ENCODE results near the gene PPFIA2. TPM values are rescaled to one million over a fixed set of nuclear protein-coding genes. Genes with fewer than 3 reads are reported as not detected.

PPFIA2 gene
- total RNA-seq, 1 donor from 2014 or later: 152 TPM

DNA sequence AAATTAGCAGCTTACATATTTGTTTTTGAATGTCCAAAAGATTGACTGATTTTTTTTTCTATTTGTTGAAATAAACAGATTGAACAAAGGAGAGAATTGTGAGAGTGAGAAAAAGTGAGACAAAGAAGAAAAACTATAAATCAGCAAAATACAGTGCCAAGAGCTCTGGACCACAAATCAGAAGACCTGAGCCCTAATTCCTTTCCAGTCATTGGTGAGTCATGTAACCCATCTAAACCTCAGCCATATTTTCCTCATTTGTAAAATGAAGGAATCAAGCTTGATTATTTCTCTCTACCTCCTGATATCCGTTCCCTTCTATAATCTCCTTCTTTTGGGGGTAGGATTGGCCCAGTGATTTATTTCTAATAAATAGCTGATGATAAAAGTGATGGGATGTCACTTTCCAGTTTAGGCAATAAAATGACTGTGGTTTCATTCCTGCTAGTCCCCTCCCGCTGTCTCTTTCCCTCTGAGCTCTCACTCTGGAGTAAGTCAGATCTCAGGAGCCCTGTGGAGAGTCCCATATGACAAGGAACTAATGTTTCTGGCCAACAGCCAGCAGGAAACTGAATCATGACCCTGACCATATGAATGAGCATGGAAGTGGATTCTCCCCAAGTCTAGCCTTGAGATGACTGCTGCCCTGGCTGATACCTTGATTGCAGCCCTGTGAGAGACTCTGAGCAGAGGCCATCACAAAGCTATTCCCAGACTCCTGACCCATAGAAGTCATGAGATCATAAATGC, 462.4 kb downstream of the PPFIA2 start:
- DNase-seq (ENCODE audit: low spot score in 2 of 2): no peak
- FAIRE-seq: no peak

DNA sequence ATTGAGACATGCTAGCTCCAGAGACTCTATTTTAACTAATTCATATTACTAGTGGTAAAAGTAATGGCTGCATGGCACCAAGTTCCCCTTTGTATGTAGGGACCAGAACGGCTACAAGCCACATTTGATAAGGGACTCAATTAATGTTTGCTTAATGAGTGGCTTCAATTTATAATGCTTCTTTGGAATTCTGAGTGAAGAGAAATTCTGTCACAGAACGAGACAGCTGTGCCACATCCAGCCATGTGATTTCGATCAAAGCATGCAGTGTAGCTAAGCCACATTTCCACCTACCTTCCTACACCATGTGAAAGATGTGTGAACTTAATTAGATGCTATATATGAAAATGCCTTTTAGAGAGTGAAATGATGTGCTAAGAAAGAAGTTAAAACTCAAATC, 463.9 kb downstream of the PPFIA2 start:
- DNase-seq (ENCODE audit: low spot score in 2 of 2) (no peak), FAIRE-seq (no peak)

DNA sequence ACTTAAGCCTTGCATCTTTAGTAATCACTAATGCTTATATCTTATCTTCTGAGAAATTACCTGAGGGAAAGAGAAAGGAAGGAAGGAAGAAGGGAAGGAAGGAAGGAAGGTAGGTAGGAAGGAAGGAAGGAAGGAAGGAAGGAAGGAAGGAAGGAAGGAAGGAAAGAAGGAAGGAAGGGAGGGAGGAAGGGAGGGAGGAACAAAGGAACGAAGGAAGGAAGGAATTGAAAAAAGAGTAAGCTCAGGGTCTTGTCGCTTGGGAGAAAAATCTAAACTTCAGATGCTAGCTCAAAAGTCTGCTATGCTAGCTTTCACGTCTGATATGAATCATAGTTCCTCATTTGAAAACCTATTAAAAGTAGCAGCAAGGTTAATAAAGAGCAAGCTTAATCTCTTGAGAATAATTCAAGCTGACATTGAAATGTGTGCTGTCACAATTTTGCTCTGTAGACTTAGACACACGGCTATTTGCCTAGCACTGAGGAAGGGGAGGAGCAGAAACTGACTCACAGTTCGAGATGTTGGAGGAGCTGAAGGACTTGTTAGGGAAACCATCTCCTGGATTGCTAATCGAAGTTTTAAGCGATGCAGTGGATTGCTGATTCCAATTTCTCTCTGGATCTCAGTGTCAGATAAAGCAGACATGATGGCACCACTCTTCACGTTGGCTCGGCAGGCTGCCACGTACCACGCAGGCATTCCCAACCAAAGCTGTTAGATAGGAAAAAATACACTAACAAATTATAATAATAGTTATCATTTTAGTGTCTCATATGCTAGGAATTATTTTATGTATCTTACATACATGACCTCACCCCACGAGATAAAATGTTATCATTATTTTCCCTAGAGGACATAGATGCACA, 464.6 kb downstream of the PPFIA2 start:
- no peak for FAIRE-seq
- no peak for DNase-seq (ENCODE audit: low spot score in 2 of 2)

DNA sequence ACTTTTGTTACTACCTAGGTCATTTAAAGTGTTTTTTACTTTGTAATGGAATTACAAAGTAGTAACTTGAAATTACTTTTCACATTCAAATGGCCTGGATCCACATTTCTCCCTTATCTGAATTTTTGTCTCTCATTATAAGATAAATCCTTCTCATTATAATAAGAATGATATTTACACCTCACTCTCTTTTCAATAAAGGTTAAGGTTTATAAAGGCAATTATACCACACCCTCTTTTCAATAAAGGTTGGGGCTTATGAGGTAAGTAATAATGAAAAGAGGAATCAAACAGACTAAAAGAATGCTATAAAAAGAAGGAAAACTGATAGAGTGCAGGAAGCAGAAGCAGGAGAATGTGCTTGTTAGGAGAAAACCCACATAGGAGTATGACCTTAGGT, 470.5 kb downstream of the PPFIA2 start:
- FAIRE-seq (no peak), DNase-seq (ENCODE audit: low spot score in 2 of 2) (no peak)

DNA sequence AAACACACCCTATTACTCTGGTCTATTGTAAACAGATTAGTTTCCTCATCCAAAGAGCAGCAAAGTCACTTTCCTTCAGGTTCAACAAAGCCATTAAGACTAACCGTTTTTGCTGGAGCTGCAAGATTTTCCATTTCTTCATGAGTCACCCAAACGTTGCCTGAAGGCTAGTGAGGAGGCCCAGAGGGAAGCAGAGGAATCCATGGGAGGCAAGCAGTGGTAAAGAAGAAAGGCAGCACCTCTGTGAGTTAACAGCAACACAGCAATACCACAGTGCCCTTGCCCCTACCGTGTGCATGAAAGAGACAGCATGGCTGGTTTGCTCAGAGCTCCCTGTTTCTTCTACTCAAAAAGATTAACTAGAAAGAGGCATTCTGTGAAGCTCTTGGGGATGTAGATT, 475.0 kb downstream of the PPFIA2 start:
- DNase-seq (ENCODE audit: low spot score in 2 of 2): no peak
- no peak for FAIRE-seq

DNA sequence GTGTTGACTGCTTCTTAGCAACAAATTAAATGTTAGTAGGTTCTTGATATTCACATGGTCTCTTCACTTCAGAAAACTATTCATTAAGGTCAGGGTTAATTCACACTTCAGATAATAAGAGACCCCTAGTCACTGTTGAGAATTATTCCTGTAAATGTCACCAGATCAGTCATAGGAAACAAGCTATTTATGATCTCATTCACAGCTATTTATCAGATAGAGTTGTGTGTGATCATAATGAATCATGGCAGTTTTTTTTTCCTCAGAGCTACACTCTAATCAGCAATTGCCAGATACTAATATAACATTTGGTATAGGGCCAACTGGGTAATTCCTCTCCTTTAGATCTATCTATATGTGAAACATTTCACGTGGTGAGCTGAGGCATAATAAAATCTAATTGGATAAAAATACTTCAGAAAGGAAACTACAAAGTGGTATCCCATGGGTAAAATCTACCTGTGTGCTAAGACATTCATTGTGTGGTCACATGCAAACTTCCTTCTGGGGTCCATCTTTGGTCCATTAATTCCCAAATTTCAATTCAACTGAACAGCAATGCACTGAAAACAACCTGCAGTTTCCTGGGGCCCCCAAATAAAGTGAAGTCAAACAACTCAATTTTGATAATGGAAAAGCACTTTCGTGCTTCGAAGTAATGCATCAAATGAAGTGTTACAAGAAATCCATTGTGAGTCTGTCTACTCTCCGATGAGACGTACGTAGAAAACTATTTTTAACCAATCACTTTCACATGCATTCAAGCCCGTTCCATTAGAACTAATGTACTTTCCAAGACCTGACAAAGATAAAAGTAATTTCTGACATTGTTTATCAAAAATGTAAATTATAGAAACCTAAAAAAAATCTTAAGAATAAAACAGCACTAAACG, 484.3 kb downstream of the PPFIA2 start:
- FAIRE-seq (no peak), DNase-seq (ENCODE audit: low spot score in 2 of 2) (no peak)

DNA sequence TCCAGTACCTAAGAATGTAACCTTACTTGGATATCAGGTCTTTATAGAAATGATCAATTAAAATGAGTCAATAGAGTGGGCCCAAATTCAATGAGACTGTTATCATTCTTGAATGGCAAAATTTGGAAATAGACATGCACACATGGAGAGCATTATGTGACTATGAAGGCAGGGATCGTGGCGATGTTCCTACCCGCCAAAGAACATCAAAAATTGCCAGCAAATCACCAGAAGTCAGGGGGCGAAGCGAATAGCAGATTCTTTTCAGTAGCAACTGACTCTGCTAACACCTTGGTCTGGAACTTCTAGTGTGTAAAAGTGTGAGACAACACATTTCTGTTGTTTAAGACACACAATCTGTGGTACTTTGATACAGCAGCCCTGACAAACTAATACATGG, 488.8 kb downstream of the PPFIA2 start:
- DNase-seq (ENCODE audit: low spot score in 2 of 2): no peak
- FAIRE-seq: no peak

DNA sequence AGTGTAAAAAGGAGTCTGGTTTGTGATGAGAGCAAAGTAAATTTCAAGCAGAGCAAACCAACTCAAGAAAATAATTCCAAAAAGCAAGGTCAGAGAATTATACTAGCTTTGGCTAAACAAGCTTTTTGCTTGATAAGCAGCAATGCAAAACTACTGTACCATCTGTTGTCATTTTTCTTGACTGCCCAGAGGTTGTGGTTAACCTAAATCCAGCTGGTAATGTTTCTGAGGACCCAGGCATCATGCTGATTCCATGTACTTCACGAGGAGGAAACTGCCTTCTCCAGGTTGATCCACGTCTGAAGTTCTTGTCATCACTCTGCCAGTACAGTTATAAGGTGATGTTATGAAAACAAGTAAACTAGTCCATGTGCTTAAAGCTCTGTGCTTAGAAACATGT, 496.1 kb downstream of the PPFIA2 start:
- no peak for DNase-seq (ENCODE audit: low spot score in 2 of 2)
- no peak for FAIRE-seq

DNA sequence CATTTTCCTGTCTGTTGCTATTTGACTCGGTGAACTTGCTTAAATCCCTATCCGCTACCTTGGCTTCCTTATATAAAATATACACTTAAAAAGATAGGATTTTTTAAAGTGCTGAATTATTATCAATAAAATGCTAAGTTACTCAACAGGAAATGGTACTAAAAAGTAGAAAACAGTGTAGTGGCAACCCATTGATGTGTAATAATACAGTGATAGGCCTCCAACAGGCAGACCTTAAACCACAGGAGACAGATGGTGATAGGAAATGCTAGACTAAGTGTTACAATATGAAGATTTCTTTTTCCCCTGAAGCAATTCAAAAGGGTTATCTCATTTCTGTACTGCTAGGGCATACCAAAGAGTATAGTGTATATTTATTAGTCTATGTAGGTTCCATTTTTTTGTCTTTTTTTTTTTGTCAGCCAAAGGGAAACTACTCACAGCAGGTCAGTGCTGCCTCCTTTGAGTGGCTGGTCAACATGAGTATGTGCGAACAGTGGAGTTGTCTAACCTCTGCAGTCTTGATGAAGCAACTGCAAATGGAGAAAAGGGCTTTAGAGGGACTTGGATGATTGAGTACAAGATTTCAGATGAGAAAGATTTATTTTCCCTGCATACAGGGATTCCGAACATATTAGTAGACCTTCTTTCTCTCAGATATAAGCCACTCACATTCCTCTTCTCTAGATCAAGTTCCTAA, 497.5 kb downstream of the PPFIA2 start:
- FAIRE-seq: no peak
- no peak for DNase-seq (ENCODE audit: low spot score in 2 of 2)

DNA sequence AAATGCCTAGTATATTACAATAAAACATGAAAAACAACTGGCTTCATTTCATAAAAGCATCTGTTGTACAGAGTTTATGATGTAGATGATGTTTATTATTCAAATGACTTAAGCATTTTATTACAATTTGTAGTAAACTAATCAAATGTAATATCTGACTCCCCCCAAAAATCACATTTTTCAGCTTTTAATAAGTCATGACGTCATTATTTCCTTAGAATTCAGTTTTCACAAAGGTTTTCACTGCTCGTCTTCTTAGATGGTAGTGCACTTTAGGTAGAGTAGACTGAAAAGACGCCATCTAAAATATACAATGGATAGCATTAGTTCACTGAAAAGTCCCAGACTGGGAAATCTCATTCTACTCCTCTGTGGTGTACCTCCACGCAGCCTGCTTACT, 499.8 kb downstream of the PPFIA2 start:
- FAIRE-seq (no peak), DNase-seq (ENCODE audit: low spot score in 2 of 2) (no peak)

DNA sequence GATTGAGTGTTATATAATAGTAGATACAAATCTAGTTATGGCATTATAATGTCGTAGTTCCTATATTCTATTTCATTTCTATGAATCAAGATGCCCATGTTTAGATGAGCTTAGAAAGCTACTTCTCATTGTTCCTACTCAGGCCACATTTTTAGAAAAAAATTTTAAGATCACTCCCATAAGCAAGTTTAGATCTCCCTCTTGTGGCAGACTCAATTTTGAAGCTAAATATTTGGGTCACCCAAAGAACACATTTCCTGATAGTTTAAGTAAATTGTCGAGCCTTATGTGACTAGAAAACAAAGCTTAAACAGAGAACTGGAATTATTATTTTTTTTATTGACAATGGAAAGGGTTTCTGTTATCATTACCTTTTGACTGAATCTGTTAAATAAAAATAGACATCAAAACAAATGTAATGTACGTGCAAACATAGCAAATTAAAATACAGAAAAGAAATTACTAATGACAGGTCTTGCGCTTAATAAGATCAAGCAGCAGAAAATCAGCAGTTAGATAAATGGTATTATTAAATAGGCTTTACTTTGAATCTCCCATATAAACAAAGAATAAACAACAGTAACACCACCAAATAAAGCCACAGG, 501.1 kb downstream of the PPFIA2 start:
- FAIRE-seq (no peak), DNase-seq (ENCODE audit: low spot score in 2 of 2) (peak in 1 of 2 donors; percentile 5)

DNA sequence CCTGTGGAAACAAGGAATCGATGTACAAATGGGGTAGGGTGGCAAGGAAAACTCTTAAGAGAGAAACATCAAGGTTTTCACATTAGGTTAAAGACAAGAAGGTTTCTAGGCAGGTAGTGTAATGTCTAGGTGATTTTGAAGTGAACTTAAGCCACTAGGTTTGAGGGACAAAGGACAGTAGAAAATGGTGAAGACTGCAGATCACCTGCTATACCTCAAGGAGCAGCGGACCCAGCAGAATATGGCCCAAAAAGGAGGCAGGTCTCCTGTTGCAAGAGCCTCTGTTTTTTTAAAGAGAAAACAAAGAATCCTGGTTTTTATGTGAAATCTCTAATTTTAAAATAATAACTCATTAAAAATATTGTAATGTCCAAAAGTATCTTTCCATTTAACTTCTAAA, 503.2 kb downstream of the PPFIA2 start:
- DNase-seq (ENCODE audit: low spot score in 2 of 2): no peak
- no peak for FAIRE-seq

DNA sequence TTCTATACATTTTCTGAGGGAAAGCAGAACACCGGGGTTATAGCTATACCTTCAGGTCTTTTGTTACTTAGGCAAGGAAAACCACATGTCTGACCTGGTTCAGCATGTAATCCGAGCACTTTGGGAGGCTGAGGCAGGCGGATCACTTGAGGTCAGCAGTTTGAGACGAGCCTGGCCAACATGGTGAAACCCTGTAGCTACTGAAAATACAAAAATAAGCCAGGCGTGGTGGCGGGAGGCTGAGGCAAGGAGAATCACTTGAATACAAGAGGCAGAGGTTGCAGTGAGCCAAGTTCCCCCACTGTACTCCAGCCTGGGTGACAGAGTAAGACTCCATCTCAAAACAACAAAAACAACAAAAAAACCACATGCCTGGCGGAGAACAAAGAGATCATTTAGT, 503.7 kb downstream of the PPFIA2 start:
- DNase-seq (ENCODE audit: low spot score in 2 of 2) (no peak), FAIRE-seq (no peak)

DNA sequence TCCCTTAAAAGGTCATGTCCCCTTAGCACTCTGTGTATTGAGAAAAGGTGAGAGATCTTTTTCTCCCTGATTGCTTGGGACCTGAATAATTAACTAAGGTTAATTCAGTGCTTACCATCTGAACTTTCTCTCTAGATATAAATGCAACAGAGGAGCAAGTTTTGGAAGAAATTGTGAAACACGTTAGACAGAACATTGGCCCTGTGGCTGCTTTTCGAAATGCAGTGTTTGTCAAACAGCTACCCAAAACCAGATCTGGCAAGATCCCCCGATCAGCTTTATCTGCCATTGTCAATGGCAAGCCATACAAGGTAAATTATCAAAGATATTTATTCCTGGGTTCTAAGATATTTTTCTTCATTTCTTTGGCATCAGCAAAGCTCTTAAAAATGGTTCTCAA, 505.8 kb downstream of the PPFIA2 start:
- DNase-seq (ENCODE audit: low spot score in 2 of 2): no peak

DNA sequence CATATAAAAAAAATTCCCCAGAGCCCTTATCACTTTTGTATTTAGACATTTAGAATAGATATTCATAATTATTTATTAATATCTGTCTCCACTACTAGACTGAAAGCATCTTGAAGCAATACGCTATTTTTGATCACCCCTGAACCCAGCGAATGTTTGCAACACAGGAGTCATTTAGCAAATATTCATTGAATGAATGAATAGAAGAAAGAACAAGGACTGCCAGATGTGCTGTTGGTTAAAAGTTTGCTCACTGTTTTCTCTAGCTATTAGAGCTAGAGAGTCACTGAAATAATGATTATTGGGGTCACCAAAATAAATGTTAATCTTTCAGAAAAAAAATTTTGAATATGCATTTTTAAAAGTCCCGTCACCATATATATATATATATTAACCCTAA, 506.9 kb downstream of the PPFIA2 start:
- FAIRE-seq (no peak), DNase-seq (ENCODE audit: low spot score in 2 of 2) (no peak)

More for the DNA sequence above, 505.8 kb downstream of the PPFIA2 start:
- no peak for FAIRE-seq

DNA sequence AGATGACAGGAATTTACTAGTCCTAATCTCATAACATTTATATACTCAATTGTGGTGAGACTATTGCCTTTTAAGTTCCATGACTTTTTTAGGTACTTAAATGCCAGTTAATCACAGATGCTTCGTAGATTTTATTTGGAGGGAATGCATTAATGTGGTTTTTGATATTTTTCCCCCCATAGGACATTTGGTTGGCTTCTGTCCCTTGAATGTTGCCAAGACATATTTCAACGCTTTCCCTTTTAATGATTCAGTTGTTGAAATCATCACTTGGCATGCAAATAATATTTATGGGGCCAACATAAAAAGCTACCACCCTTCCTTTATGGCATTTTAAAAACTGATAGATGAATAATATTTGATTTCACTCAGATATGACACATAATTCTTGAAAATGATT, 509.2 kb downstream of the PPFIA2 start:
- DNase-seq (ENCODE audit: low spot score in 2 of 2) (no peak), FAIRE-seq (no peak)

DNA sequence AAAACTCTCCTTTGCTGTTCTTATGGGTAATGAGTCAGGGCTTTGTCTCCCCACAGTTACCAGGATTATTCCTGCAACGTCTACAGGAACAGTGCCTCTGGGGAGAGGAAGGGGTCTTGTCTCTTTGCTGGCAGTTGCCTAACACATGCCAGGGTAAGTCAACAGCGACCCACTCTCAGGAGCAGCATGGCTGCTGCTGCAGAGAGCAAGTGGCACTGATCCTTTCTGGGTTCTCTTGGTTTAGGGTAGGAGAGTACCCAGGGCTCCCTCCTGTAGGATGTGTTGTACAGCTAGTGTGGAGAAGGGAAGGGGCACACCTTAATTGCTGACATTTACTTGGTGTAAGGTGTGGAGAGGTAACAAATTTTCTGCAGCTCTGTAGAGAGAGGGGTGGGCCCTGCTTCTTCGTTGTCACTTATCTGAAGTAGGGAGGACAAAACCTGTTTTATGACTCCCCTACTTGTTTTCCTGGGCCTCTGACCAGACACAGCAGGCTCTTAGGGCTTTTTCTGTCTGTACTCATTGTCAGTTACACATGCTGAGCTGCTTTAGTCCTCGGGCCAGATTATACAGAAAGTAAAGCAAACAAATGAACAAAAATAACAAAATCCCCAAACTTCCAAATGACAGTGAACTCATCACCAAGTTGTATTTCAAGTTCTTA, 513.1 kb downstream of the PPFIA2 start:
- no peak for DNase-seq (ENCODE audit: low spot score in 2 of 2)

DNA sequence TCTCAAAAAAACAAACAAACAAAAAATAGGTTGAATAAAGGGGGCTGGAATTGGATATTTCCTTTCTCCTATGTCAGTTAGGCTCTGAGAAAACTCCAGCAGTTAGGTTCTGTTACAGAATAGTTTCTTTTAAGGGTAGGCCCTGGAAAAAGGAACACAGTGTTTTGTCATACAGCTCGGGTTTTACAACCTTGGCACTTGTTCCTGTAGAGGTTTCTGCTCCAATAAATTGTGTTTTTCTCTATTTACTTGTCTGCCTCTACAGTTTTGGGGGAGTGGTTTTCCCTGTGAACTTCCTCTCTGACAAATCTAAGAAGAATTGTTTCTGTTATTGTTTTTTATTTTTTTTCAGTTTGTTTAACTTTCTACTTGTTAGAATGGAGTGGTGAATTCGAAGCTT, 513.7 kb downstream of the PPFIA2 start:
- DNase-seq (ENCODE audit: low spot score in 2 of 2) (no peak), FAIRE-seq (no peak)

More for the DNA sequence above, 513.1 kb downstream of the PPFIA2 start:
- no peak for FAIRE-seq

All from frontal cortex (tissue), 4 donors.